GM23338 (cell line): ENCODE results near the gene VRK3. TPM values are rescaled to one million over a fixed set of nuclear protein-coding genes. Genes with fewer than 3 reads are reported as not detected.
A peak's percentile ranks its signal among the peaks of the same experiment; 100 is the strongest.

Experiments used
- ATAC-seq: fragments of 200-7000 bp; cut with Tn5 transposase; 3 replicates; pipeline ENCODE4 v1.9.1; 2020
- DNase-seq: peaks from one replicate; pipeline ENCODE4 v3.0.0-alpha.2; 2015; ENCODE audit warnings: low spot score
- H2AFZ ChIP-seq: fragments of 200-600 bp; sonication (generic); 2 replicates; pipeline ENCODE4 v1.8.0; 2016; ENCODE audit warnings: antibody characterized with exemption, mild to moderate bottlenecking, moderate library complexity
- H3F3A ChIP-seq: fragments of 200-600 bp; sonication (generic); replicated peaks from 2 replicates; pipeline ENCODE4 v1.8.0; 2017; ENCODE audit warnings: antibody characterized with exemption, mixed run types, low read depth
- H3K27ac ChIP-seq: fragments of 200-600 bp; sonication (generic); 2 replicates; pipeline ENCODE4 v1.6.1; 2016; ENCODE audit warnings: low read depth
- H3K27me3 ChIP-seq: fragments of 200-600 bp; sonication (generic); 2 replicates; pipeline ENCODE4 v1.8.0; 2016; ENCODE audit warnings: mild to moderate bottlenecking, mixed run types, moderate library complexity; ENCODE audit not compliant: insufficient read depth
- H3K36me3 ChIP-seq: fragments of 200-600 bp; sonication (generic); 2 replicates; pipeline ENCODE4 v1.8.0; 2016; ENCODE audit warnings: mild to moderate bottlenecking; ENCODE audit not compliant: insufficient read depth
- H3K4me1 ChIP-seq: fragments of 200-600 bp; sonication (generic); 2 replicates; pipeline ENCODE4 v1.8.0; 2016; ENCODE audit warnings: mild to moderate bottlenecking, moderate library complexity; ENCODE audit not compliant: insufficient read depth
- H3K4me2 ChIP-seq: fragments of 200-600 bp; sonication (generic); 2 replicates; pipeline ENCODE4 v1.7.1; 2017; ENCODE audit warnings: mixed run types
- H3K4me3 ChIP-seq: fragments of 200-600 bp; sonication (generic); 2 replicates; pipeline ENCODE4 v1.6.1; 2016; ENCODE audit warnings: mixed run types
- H3K79me2 ChIP-seq: fragments of 200-600 bp; sonication (generic); replicated peaks from 2 replicates; pipeline ENCODE4 v1.8.0; 2017; ENCODE audit warnings: mild to moderate bottlenecking; ENCODE audit not compliant: insufficient read depth
- H3K9me2 ChIP-seq: fragments of 200-600 bp; sonication (generic); 2 replicates; pipeline ENCODE4 v1.8.0; 2017; ENCODE audit not compliant: insufficient read depth
- H4K20me1 ChIP-seq: fragments of 200-600 bp; sonication (generic); replicated peaks from 2 replicates; pipeline ENCODE4 v1.8.0; 2017; ENCODE audit warnings: mild to moderate bottlenecking; ENCODE audit not compliant: insufficient read depth
- H3K27ac Mint-ChIP-seq: 2 replicates; pipeline ENCODE4 v1.8.0; 2020; ENCODE audit warnings: inconsistent platforms, mild to moderate bottlenecking, moderate library complexity, mixed read lengths
- H3K27me3 Mint-ChIP-seq: 3 replicates; pipeline ENCODE4 v1.8.0; 2022; ENCODE audit warnings: low read depth, mild to moderate bottlenecking, moderate library complexity, mixed read lengths, inconsistent platforms; ENCODE audit not compliant: insufficient read depth, poor library complexity
- H3K36me3 Mint-ChIP-seq: 3 replicates; pipeline ENCODE4 v1.8.0; 2021; ENCODE audit warnings: low read depth, mild to moderate bottlenecking, inconsistent platforms, moderate library complexity, mixed read lengths
- H3K4me1 Mint-ChIP-seq: 3 replicates; pipeline ENCODE4 v1.8.0; 2020; ENCODE audit warnings: mild to moderate bottlenecking, inconsistent platforms, mixed read lengths
- H3K4me3 Mint-ChIP-seq: 3 replicates; pipeline ENCODE4 v1.8.0; 2021; ENCODE audit warnings: moderate library complexity, mild to moderate bottlenecking, inconsistent platforms, mixed read lengths
- H3K9me3 Mint-ChIP-seq: 3 replicates; pipeline ENCODE4 v1.8.0; 2020; ENCODE audit warnings: moderate library complexity, mild to moderate bottlenecking, inconsistent platforms, mixed read lengths
- CREB1 ChIP-seq: fragments of 250-450 bp; sonication (Bioruptor Pico); IDR thresholded peaks from 2 replicates; pipeline ENCODE4 v1.5.0; 2020; ENCODE audit warnings: low read depth, mild to moderate bottlenecking, moderate library complexity
- EZH2phosphoT487 ChIP-seq: fragments of 200-600 bp; sonication (generic); IDR thresholded peaks from one replicate; pipeline ENCODE4 v1.8.1; 2018; ENCODE audit warnings: antibody characterized with exemption; ENCODE audit not compliant: unreplicated experiment
- NANOG ChIP-seq: IDR thresholded peaks from 2 replicates; pipeline ENCODE4 v1.6.1; 2016; ENCODE audit warnings: antibody characterized with exemption, borderline replicate concordance
- STAT1 ChIP-seq: IDR thresholded peaks from one replicate; pipeline ENCODE4 v1.6.1; 2016; ENCODE audit warnings: antibody characterized with exemption; ENCODE audit not compliant: unreplicated experiment
- ZNF114 ChIP-seq: fragments of 250-450 bp; sonication (Bioruptor Pico); IDR thresholded peaks from 2 replicates; pipeline ENCODE4 v1.5.0; 2020; ENCODE audit warnings: mild to moderate bottlenecking, moderate library complexity
- ZNF331 ChIP-seq: fragments of 250-450 bp; sonication (Bioruptor Pico); IDR thresholded peaks from 2 replicates; pipeline ENCODE4 v1.5.0; 2020; ENCODE audit warnings: low read depth, mild to moderate bottlenecking, moderate library complexity
- polyA plus RNA-seq: library from polyadenylated mRNA; unstranded; fragments of >200 nt; fragmentation: Nextera tagmentation; extraction: Ambion mirVana; gene quantifications from 2 replicates; pipeline ENCODE4 v1.2.1, GENCODE V29; 2016
- total RNA-seq: library from RNA; depleted of rRNA; stranded (reverse); fragments of >200 nt; shearing (Covaris generic); gene quantifications from 2 replicates; pipeline ENCODE4 v1.2.3, GENCODE V29; 2014
- TF ChIP-seq, protein P1 (sequence below): IDR thresholded peaks from 2 replicates; pipeline ENCODE4 v1.6.1; 2016; ENCODE audit warnings: antibody characterized with exemption
- TF ChIP-seq, protein P2 (sequence below): IDR thresholded peaks from one replicate; pipeline ENCODE4 v1.6.1; 2018; ENCODE audit warnings: antibody characterized with exemption; ENCODE audit not compliant: unreplicated experiment
- TF ChIP-seq, protein P3 (sequence below), 2 experiments: fragments of 200-600 bp in 1 of 2; sonication (generic) in 1 of 2; conservative IDR thresholded peaks; 2 replicates each; pipeline versions ENCODE4 v1.5.1 to v1.6.1; 2016 to 2017; ENCODE audit warnings: antibody characterized with exemption in 2 of 2, low read depth in 2 of 2, mild to moderate bottlenecking in 2 of 2, moderate library complexity in 1 of 2

VRK3 gene
- total and polyA plus RNA-seq, 2 experiments from 2014 or later, result 17.4 to 29.1 TPM

DNA sequence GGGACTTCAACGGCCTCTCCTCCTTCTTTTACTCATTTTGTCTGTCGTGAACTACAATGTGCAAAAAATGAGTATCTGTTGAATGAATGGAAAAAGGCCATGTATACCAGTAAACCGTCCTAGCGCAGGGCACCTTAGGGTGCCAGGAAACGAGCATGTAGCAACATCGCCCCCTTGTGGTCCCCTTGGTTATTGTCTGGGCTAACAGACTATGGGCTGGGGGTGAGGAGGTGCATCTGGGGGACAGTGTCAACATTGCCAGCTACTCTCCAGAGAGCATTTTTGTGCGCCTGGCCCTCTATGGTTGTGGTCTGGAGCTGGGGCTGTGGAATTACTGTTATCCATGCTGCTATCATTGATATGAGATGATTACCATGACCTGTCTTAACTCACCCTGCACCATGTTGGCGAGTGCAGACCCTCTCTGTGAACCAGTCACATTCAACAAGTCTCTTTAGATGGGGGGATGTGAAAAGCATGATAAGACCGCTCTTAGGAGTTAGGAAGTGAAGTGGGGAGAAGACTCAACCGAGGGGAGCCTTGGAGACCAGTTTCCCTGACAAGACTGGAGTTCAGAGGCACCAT is 41.4 kb downstream of the VRK3 start:
- Histone ChIP-seq H4K20me1 (no peaks in the 10 kb centered on the region; the same call in 1 of the 2 replicates), H3K9me2 (no peaks in the 10 kb centered on the region), H3K4me2 (no peak overlapping the region), H3K36me3 (no peaks in the 10 kb centered on the region), H3K4me3 (no peak overlapping the region), H3K27me3 (no peaks in the 10 kb centered on the region), H3K27ac (no peak overlapping the region), H3F3A (no peaks in the 10 kb centered on the region), H3K4me1 (no peaks in the 10 kb centered on the region), H2AFZ (no peak overlapping the region), H3K79me2 (no peaks in the 10 kb centered on the region)
- DNase-seq (peak; percentile 80), ATAC-seq (peak; percentile 70)
- H3K27ac Mint-ChIP-seq, result no peak overlapping the region
- peaks cover 3% of the 10 kb centered on the region; the same call in 2 of the 3 replicates for H3K9me3 Mint-ChIP-seq
- peaks cover 5% of the 10 kb centered on the region for H3K27me3 Mint-ChIP-seq
- H3K4me1 Mint-ChIP-seq, result no peaks in the 10 kb centered on the region; the same call in 2 of the 3 replicates
- no peaks in the 10 kb centered on the region; the same call in 1 of the 3 replicates for H3K36me3 Mint-ChIP-seq
- no peak overlapping the region for H3K4me3 Mint-ChIP-seq
- TF ChIP-seq CREB1, result no peak
- TF ChIP-seq, protein P1, sequence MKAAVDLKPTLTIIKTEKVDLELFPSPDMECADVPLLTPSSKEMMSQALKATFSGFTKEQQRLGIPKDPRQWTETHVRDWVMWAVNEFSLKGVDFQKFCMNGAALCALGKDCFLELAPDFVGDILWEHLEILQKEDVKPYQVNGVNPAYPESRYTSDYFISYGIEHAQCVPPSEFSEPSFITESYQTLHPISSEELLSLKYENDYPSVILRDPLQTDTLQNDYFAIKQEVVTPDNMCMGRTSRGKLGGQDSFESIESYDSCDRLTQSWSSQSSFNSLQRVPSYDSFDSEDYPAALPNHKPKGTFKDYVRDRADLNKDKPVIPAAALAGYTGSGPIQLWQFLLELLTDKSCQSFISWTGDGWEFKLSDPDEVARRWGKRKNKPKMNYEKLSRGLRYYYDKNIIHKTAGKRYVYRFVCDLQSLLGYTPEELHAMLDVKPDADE, result no peak
- no peak for TF ChIP-seq NANOG
- no peak for TF ChIP-seq STAT1
- no peak for TF ChIP-seq EZH2phosphoT487
- TF ChIP-seq, protein P2, sequence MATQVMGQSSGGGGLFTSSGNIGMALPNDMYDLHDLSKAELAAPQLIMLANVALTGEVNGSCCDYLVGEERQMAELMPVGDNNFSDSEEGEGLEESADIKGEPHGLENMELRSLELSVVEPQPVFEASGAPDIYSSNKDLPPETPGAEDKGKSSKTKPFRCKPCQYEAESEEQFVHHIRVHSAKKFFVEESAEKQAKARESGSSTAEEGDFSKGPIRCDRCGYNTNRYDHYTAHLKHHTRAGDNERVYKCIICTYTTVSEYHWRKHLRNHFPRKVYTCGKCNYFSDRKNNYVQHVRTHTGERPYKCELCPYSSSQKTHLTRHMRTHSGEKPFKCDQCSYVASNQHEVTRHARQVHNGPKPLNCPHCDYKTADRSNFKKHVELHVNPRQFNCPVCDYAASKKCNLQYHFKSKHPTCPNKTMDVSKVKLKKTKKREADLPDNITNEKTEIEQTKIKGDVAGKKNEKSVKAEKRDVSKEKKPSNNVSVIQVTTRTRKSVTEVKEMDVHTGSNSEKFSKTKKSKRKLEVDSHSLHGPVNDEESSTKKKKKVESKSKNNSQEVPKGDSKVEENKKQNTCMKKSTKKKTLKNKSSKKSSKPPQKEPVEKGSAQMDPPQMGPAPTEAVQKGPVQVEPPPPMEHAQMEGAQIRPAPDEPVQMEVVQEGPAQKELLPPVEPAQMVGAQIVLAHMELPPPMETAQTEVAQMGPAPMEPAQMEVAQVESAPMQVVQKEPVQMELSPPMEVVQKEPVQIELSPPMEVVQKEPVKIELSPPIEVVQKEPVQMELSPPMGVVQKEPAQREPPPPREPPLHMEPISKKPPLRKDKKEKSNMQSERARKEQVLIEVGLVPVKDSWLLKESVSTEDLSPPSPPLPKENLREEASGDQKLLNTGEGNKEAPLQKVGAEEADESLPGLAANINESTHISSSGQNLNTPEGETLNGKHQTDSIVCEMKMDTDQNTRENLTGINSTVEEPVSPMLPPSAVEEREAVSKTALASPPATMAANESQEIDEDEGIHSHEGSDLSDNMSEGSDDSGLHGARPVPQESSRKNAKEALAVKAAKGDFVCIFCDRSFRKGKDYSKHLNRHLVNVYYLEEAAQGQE, result peak; percentile 35
- TF ChIP-seq, protein P3, sequence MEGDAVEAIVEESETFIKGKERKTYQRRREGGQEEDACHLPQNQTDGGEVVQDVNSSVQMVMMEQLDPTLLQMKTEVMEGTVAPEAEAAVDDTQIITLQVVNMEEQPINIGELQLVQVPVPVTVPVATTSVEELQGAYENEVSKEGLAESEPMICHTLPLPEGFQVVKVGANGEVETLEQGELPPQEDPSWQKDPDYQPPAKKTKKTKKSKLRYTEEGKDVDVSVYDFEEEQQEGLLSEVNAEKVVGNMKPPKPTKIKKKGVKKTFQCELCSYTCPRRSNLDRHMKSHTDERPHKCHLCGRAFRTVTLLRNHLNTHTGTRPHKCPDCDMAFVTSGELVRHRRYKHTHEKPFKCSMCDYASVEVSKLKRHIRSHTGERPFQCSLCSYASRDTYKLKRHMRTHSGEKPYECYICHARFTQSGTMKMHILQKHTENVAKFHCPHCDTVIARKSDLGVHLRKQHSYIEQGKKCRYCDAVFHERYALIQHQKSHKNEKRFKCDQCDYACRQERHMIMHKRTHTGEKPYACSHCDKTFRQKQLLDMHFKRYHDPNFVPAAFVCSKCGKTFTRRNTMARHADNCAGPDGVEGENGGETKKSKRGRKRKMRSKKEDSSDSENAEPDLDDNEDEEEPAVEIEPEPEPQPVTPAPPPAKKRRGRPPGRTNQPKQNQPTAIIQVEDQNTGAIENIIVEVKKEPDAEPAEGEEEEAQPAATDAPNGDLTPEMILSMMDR (conservative IDR thresholded peaks at IDR 0.05; ENCODE audit: low read depth in 2 of 2), result peak; percentile 97 to 99
- no peak for TF ChIP-seq ZNF331 (CRISPR knock-in tag)
- no peak for TF ChIP-seq ZNF114 (CRISPR knock-in tag)
